Osteocyte (in vitro differentiated cells): ENCODE data around the gene GIPC2. TPM values are rescaled to one million over a fixed set of nuclear protein-coding genes. Genes with fewer than 3 reads are reported as not detected.

Experiments
- DNase-seq: peaks from one replicate; pipeline ENCODE4 v3.0.0; 2021; ENCODE audit warnings: mixed read lengths; ENCODE audit not compliant: unreplicated experiment; ENCODE audit errors: extremely low spot score
- H3K27ac Mint-ChIP-seq: one replicate; pipeline ENCODE4 v1.8.0; 2021; ENCODE audit warnings: mild to moderate bottlenecking, mixed read lengths; ENCODE audit not compliant: unreplicated experiment
- H3K27me3 Mint-ChIP-seq: one replicate; pipeline ENCODE4 v1.8.0; 2021; ENCODE audit warnings: mixed read lengths; ENCODE audit not compliant: unreplicated experiment
- H3K36me3 Mint-ChIP-seq: one replicate; pipeline ENCODE4 v1.8.0; 2021; ENCODE audit warnings: mixed read lengths; ENCODE audit not compliant: unreplicated experiment
- H3K4me1 Mint-ChIP-seq: one replicate; pipeline ENCODE4 v1.8.0; 2021; ENCODE audit warnings: mixed read lengths; ENCODE audit not compliant: unreplicated experiment
- H3K4me3 Mint-ChIP-seq: one replicate; pipeline ENCODE4 v1.8.0; 2021; ENCODE audit warnings: mild to moderate bottlenecking, moderate library complexity, mixed read lengths; ENCODE audit not compliant: unreplicated experiment
- H3K9me3 Mint-ChIP-seq: one replicate; pipeline ENCODE4 v1.8.0; 2021; ENCODE audit warnings: mixed read lengths; ENCODE audit not compliant: unreplicated experiment
- CTCF ChIP-seq: fragments of 200-600 bp; sonication (generic); IDR thresholded peaks from 2 replicates; pipeline ENCODE4 v1.5.0; 2021; ENCODE audit warnings: antibody characterized with exemption, mild to moderate bottlenecking, moderate library complexity
- total RNA-seq: library from RNA; stranded (reverse); gene quantifications from 2 replicates; pipeline ENCODE4 v1.2.1, GENCODE V29; 2021

The GIPC2 gene
- total RNA-seq, 1 donor from 2014 or later: 0.08 TPM

DNA sequence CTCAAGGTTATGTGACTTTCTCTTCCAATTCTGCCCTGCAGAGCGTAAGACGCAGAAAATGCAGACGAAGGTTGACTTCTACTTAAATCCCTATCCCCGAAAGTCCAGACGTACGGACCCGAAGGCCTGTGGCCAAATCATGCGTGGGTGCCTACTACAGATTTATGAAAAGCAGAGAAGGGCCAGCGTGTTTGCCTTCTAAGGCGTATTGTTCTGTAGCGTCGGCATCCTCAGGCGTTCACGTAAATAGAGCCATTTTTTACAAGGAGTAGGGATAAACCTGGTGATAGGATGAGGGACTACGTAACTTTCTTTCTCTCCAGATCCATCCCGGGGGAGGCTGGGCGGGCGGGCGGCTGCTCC lies 222 bp upstream of the GIPC2 start:
- peaks cover 9% of the 10 kb centered on the region for H3K4me1 Mint-ChIP-seq
- no peak overlapping the region for H3K27ac Mint-ChIP-seq
- peaks cover 7% of the 10 kb centered on the region for H3K27me3 Mint-ChIP-seq
- no peaks in the 10 kb centered on the region for H3K9me3 Mint-ChIP-seq
- H3K4me3 Mint-ChIP-seq: peak overlapping the region; percentile 54
- no peak for DNase-seq
- H3K36me3 Mint-ChIP-seq: no peaks in the 10 kb centered on the region
- TF ChIP-seq CTCF: no peak

- no peak for DNase-seq
- Mint-ChIP-seq H3K4me1 (peaks cover 9% of the 10 kb centered on the region), H3K27me3 (peaks cover 7% of the 10 kb centered on the region), H3K27ac (no peak overlapping the region), H3K36me3 (no peaks in the 10 kb centered on the region), H3K4me3 (peak overlapping the region; percentile 79), H3K9me3 (no peaks in the 10 kb centered on the region)
- TF ChIP-seq CTCF: no peak
Measured at GRCh38 chr1:78047106-78047505, 1.3 kb downstream of the GIPC2 start.

DNA sequence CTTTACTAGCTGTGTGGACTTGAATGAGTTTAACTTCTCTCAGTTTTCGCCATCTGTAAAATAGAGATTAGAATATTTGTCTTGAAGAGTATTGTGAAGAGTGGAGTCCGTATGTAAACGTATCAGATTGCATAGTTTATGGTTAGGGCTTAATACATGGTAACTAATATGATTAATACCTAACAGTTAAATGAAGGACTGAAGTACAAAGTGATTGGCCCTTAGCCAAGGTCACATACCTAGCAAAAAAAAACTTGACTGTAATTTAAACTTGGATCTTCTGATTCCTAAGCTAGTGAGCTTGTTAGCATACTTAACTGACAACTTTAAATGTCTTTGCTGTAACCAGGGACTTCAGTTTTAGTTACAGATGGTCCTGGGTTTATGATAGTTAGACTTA lies 1.9 kb downstream of the GIPC2 start:
- Mint-ChIP-seq H3K4me3 (no peak overlapping the region), H3K27me3 (peaks cover 7% of the 10 kb centered on the region), H3K36me3 (no peaks in the 10 kb centered on the region), H3K27ac (no peak overlapping the region), H3K9me3 (no peaks in the 10 kb centered on the region), H3K4me1 (peaks cover 9% of the 10 kb centered on the region)
- no peak for DNase-seq
- no peak for TF ChIP-seq CTCF

DNA sequence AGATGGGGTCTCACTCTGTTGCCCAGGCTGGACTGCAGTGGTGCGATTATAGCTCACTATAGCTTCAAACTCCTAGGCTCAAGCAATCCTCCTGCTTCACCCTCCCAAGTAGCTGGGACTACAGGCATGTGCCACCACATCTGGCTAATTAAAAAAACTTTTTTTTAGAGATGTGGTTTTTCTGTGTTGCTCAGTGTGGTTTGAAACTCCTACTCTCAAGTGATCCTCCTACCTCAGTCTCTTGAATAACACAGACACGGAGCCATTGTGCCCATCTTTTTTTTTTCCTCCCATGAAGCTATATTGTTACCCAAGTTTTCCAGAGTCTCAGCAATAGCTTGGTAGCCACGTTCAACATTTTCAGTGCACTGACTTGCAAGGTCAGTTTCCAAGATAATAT lies 2.7 kb downstream of the GIPC2 start:
- peaks cover 9% of the 10 kb centered on the region for H3K4me1 Mint-ChIP-seq
- no peaks in the 10 kb centered on the region for H3K9me3 Mint-ChIP-seq
- H3K27ac Mint-ChIP-seq: no peak overlapping the region
- H3K4me3 Mint-ChIP-seq: no peak overlapping the region
- no peaks in the 10 kb centered on the region for H3K36me3 Mint-ChIP-seq
- no peak for DNase-seq
- peaks cover 7% of the 10 kb centered on the region for H3K27me3 Mint-ChIP-seq
- TF ChIP-seq CTCF: no peak

- Mint-ChIP-seq H3K9me3 (no peaks in the 10 kb centered on the region), H3K4me3 (no peak overlapping the region), H3K4me1 (peaks cover 14% of the 10 kb centered on the region), H3K36me3 (no peaks in the 10 kb centered on the region), H3K27me3 (peaks cover 7% of the 10 kb centered on the region), H3K27ac (no peak overlapping the region)
- no peak for TF ChIP-seq CTCF
- no peak for DNase-seq
Measured at GRCh38 chr1:78049396-78049795, 3.6 kb downstream of the GIPC2 start.
